ENCODE data around the gene PEX14.

The PEX14 gene

DNA sequence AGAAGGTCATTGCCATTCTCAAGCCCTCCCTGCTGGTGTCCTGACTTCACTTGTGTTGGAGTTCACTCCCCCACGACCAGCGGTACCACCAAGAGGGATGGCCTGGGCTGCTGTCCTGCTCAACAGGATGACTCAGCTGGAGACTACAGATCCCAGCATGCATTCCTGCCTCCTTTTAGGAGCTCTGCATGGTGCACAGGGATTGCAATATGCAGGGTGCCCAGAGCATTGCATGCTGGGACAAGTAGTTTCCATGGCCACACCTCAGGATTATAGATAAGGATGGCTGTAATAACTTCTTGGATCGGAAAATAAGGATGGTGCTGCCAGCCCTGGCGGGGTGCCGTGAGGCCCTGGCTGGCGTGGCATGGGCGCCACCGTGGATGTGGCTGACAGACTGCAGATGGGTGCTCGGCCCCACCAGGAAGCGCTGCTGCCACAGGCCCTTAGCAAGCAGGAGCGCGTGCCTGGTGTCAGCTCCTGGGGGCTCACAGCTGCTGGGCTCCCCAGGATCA lies 171.7 kb downstream of the PEX14 start:
- Mint-ChIP-seq H3K36me3 (ENCODE audit: low read depth) (peaks cover 4% of the 10 kb centered on the region), H3K27me3 (ENCODE audit: low read depth) (peaks cover 44% of the 10 kb centered on the region), H3K4me1 (no peaks in the 10 kb centered on the region), H3K9me3 (no peaks in the 10 kb centered on the region), H3K4me3 (no peak overlapping the region), H3K27ac (no peak overlapping the region)
- TF ChIP-seq, protein P1, sequence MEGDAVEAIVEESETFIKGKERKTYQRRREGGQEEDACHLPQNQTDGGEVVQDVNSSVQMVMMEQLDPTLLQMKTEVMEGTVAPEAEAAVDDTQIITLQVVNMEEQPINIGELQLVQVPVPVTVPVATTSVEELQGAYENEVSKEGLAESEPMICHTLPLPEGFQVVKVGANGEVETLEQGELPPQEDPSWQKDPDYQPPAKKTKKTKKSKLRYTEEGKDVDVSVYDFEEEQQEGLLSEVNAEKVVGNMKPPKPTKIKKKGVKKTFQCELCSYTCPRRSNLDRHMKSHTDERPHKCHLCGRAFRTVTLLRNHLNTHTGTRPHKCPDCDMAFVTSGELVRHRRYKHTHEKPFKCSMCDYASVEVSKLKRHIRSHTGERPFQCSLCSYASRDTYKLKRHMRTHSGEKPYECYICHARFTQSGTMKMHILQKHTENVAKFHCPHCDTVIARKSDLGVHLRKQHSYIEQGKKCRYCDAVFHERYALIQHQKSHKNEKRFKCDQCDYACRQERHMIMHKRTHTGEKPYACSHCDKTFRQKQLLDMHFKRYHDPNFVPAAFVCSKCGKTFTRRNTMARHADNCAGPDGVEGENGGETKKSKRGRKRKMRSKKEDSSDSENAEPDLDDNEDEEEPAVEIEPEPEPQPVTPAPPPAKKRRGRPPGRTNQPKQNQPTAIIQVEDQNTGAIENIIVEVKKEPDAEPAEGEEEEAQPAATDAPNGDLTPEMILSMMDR (IDR thresholded peaks at IDR 0.05; ENCODE audit: unreplicated experiment in 3 of 3), result no peak

DNA sequence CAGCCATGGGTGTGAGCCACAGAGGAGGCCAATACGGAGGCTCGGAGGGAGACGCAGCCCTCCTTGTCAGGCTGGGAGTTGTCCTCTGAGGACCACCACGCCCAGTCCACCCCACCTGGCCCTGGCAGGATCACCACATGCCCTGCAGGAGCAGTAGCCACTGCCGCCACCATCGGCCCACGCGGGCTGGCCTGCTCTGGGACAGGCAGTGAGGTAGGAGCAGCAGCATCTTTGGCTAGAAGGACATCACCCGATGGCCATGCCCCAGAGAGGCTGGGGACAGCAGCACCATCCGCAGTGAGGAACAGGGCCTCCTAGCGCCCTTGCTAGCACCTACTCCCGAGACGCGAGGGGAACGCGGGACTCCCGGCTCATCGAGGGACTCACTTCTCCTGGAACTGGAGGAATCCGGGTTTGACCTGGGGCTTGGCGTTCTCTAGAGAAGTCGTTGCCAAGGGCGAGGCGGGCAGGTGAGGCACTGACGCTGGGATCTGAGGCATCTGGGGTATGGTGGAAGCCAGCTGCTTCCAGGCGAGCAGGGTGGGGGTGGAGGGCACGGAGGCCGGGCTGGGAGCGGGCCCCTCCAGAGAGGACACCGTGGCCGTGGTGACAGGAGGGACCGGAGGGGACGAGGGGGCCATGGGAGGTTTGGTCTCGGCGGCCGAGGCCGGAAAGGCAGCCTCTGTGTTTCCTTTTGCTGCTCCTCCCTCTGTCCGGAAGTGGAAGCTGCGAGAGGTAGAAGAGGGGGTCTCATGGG lies 172.8 kb downstream of the PEX14 start:
- H3K27ac Mint-ChIP-seq, result no peak overlapping the region
- H3K4me3 Mint-ChIP-seq, result no peak overlapping the region
- TF ChIP-seq, protein P1 (IDR thresholded peaks at IDR 0.05; ENCODE audit: unreplicated experiment in 3 of 3), result no peak
- H3K36me3 Mint-ChIP-seq (ENCODE audit: low read depth), result peaks cover 9% of the 10 kb centered on the region
- no peaks in the 10 kb centered on the region for H3K9me3 Mint-ChIP-seq
- no peaks in the 10 kb centered on the region for H3K4me1 Mint-ChIP-seq
- H3K27me3 Mint-ChIP-seq (ENCODE audit: low read depth), result peaks cover 47% of the 10 kb centered on the region

DNA sequence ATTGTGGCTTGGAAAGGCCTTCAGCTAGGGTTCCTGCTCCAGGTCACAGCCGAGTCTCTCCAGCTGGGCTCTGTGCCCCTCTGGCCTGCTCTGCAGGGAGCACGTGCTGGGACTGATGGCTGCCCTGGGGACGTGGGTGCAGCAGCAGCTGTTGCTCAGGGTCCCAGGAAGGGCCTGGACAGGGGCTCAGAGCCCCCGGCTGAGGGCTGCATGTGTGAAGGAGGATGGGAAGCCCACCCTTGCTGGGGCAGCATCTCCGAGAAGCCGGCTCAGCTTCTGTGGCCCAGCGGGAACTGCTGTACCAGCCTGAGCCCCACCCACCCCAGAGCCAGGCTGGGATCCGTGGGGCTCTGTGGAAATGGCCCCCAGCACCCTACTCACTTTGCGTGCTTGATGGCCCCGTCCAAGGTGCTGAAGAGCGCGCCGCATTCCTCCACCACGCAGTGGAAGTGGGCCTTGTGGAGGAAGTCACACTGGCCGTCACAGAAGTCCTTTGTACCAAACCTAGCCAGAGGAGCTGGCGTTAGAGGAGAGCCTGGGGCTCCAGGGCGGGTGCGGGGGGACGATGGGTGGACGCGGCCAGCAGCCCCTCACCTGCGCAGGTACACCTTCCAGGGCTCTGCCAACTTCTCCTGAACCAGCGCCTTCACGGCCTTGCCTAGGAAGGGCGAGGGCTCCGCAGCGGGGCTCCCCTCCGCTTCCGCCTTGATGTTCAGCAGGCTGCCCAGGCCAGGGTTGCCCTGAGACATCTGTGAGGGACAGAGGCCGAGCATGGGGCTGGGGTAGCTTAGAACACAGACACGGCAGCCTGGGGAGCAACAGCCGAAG lies 174.2 kb downstream of the PEX14 start:
- H3K4me1 Mint-ChIP-seq, result no peaks in the 10 kb centered on the region
- peaks cover 14% of the 10 kb centered on the region for H3K36me3 Mint-ChIP-seq (ENCODE audit: low read depth)
- no peak overlapping the region for H3K4me3 Mint-ChIP-seq
- peaks cover 53% of the 10 kb centered on the region for H3K27me3 Mint-ChIP-seq (ENCODE audit: low read depth)
- H3K27ac Mint-ChIP-seq, result no peak overlapping the region
- TF ChIP-seq, protein P1 (IDR thresholded peaks at IDR 0.05; ENCODE audit: unreplicated experiment in 3 of 3), result no peak
- no peaks in the 10 kb centered on the region for H3K9me3 Mint-ChIP-seq

DNA sequence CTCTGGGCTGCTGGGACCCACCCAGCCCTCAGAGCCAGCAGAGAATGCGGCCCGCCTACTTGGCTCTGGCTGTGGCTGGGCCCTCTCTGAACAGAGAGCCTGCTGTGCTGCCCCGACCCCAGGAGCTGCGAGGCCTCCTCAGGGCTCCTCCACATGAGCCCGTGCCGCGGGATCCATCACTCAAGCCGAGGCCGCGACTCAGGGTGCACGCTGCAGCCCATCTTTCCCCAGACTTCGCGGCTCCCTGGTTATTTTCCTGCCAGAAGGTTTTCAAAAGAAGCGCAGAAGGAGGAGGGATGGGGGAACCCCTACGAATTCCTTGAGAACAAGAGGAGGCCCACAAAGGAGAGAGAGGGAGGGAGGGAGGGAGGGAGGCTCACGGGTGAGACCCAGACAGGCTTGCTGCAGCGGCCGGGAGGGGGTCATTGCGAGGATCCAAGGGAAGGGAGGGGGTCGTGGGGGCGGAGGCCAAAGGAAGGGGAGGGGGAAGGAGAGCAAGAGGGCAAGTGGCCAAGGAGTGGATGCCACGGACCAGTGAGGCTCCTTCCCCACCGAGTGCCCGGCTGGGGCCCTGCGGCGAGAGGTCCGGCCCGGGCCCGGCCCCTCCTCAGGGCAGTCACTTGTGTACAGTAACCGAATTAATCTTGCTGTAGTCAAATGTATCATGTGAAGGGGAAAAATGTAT lies 174.9 kb downstream of the PEX14 start:
- H3K27ac Mint-ChIP-seq, result no peak overlapping the region
- no peaks in the 10 kb centered on the region for H3K9me3 Mint-ChIP-seq
- peaks cover 16% of the 10 kb centered on the region for H3K36me3 Mint-ChIP-seq (ENCODE audit: low read depth)
- H3K4me3 Mint-ChIP-seq, result peak overlapping the region in 1 of 3 experiments; percentile 57
- no peaks in the 10 kb centered on the region for H3K4me1 Mint-ChIP-seq
- TF ChIP-seq, protein P1 (IDR thresholded peaks at IDR 0.05; ENCODE audit: unreplicated experiment in 3 of 3), result no peak
- peaks cover 53% of the 10 kb centered on the region for H3K27me3 Mint-ChIP-seq (ENCODE audit: low read depth)

DNA sequence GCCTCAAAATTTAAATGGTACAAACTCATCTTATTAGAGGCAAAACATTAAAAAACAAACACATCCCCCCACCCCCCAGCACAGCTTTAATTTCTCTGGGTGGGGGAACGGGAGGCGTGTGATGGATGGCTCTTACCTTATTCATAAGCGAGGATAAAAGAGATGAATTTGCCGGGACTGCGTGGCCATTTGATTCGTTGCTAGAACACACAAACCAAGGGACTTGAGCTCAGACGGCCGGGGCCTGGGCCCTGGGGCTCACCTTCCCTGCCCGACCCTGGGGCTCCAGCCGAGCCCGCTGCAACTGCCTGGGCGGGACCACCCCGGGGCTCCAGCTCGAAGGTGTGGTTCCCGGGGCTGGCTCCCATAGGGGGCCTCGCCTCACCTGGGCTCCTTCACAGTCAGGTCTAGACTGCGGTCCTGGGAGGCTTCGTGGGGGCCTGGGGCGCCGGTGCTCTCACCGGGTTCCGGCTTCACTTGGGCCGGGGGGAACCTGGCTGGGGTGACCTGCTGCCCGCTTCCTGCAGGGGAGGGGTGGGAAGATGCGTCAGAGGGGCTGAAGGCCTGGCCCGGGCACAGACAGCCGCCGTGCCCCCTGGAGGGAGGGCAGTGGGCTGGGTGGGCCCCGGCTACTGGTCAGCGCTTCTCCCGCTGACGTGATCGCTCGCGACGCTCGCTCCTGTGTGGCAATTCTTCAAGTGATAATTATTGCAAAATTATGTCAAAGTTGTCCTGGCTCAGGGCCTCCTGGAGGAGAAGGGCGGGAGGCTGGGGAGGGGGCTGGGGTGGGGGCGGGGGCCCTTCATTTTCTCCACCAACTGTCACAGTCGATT lies 176.0 kb downstream of the PEX14 start:
- Mint-ChIP-seq H3K4me1 (no peaks in the 10 kb centered on the region), H3K36me3 (ENCODE audit: low read depth) (peaks cover 12% of the 10 kb centered on the region), H3K9me3 (no peaks in the 10 kb centered on the region), H3K27ac (no peak overlapping the region), H3K27me3 (ENCODE audit: low read depth) (peaks cover 53% of the 10 kb centered on the region), H3K4me3 (no peak overlapping the region)
- TF ChIP-seq, protein P1 (IDR thresholded peaks at IDR 0.05; ENCODE audit: unreplicated experiment in 3 of 3), result no peak
